ENCODE results near the gene ADAMTS7.
"Not testable (repeated sequence)": the region's sequence is repeated elsewhere in the genome, so short reads cannot be mapped to it uniquely, and the experiment has no call there.

ADAMTS7 gene

DNA sequence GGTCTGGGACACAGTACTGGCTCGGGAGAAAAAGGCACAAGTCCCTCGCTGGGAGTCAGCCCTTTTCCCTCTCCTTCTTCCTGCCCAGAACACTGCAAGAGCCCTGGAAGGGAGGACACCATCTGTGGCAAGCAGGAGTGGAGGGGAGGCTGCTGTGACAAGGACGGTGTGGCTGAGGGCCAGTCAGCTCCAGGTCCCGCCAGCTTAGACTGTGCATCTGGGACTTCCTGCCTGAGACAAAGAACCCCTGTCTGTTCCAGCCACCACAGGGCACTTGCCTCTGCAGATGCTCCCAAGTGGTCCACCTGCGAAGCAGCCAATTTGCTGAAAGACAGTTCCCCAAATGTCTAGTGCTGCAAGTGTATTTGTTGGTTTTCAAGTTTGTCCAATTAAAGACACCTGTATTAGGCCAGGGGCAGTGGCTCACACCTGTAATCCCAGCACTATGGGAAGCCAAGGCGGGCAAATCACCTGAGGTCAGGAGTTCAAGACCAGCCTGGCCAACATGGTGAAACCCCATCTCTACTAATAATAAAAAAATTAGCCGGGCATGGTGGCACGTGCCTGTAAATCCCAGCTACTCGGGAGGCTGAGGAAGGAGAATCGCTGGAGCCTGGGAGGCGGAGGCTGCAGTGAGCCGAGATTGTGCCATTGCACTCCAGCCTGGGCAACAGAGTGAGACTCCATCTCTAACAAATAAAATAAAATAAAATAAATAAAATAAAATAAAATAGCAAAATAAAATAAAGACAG lies 41.6 kb downstream of the ADAMTS7 start:
- in situ Hi-C loops (cut with HindIII; ENCODE audit: low pct_ligation_motif_present, low sequenced_read_pairs); H3K4me3 ChIP-seq (ENCODE audit: low read depth, low read length); H3K27me3 ChIP-seq (replicated peaks); DNase-seq; H3K36me3 ChIP-seq (replicated peaks); H3K27ac ChIP-seq: not testable (repeated sequence)

DNA sequence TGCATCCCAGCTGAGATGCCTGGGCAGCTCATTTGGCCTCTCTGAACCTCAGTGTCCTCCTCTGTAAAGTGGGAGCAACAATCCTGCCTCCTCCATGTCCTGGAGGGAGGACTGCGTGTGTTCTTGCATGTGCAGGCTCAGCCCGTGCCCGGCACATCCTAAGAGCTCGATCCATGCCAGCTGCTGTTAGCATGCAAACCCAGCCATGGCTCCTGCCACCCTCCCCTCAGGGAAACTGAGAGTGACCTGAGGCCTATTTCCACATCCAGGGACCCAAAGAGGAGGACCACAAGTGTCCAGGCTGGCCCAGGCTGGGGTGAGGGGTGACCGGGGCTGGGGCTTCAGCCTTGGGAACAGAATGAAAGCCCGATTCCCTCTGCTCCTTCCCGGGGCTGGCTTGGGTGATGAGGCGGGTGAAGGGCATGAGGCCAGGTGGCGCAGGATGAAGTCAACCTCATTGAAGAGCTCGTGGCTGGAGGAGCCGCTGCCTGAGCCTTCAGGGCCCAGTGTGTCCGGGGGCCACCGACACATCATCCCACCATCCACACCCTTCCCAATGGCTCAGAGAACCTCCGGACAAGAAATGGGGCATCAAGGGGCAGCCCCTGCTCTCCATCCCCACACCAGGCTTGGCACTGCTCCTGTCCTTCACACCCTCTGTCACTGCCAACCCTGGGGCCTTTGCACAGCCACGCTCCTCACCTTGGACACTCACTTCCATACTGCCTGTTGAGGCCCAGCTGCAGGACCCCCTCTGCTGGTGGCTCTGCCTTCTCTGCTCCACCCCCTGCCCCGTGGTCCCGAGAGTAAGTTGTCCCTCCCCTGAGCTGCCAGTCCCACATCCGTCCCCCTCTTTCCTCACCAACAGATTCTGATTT lies 42.5 kb downstream of the ADAMTS7 start:
- H3K27ac ChIP-seq, result no peak overlapping the region
- no peaks in the 10 kb centered on the region for H3K36me3 ChIP-seq (replicated peaks)
- DNase-seq, result no peak
- H3K4me3 ChIP-seq (ENCODE audit: low read depth, low read length), result no peak overlapping the region
- H3K27me3 ChIP-seq (replicated peaks), result no peaks in the 10 kb centered on the region
- TF ChIP-seq, protein P1, sequence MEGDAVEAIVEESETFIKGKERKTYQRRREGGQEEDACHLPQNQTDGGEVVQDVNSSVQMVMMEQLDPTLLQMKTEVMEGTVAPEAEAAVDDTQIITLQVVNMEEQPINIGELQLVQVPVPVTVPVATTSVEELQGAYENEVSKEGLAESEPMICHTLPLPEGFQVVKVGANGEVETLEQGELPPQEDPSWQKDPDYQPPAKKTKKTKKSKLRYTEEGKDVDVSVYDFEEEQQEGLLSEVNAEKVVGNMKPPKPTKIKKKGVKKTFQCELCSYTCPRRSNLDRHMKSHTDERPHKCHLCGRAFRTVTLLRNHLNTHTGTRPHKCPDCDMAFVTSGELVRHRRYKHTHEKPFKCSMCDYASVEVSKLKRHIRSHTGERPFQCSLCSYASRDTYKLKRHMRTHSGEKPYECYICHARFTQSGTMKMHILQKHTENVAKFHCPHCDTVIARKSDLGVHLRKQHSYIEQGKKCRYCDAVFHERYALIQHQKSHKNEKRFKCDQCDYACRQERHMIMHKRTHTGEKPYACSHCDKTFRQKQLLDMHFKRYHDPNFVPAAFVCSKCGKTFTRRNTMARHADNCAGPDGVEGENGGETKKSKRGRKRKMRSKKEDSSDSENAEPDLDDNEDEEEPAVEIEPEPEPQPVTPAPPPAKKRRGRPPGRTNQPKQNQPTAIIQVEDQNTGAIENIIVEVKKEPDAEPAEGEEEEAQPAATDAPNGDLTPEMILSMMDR (IDR thresholded peaks at IDR 0.05; ENCODE audit: low read depth, low read length, missing control alignments), result no peak
- in situ Hi-C loops (cut with HindIII; ENCODE audit: low pct_ligation_motif_present, low sequenced_read_pairs), result no loop called here

DNA sequence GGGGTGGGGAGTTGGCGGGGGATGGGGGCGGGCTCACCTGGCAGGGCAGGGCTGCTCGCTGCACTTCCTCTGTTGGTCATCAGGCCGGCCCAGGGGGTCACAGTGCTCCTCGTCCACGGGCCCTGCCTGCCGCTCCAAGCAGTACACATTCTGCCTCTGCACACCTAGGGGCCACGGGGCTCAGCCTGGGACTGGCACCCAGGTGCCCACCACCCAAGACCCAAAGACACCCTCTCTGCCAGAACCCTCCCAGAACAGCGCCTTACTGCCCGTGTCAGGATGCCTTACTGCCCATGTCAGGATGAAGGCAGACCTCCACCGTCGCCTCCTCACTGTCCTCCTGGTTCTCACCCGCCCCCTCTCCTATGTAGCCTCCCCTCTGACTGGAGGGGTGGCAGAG lies 43.2 kb downstream of the ADAMTS7 start:
- Histone ChIP-seq H3K4me3 (ENCODE audit: low read depth, low read length) (no peak overlapping the region), H3K27ac (no peak overlapping the region), H3K27me3 (replicated peaks) (no peaks in the 10 kb centered on the region), H3K36me3 (replicated peaks) (no peaks in the 10 kb centered on the region)
- TF ChIP-seq, protein P1 (IDR thresholded peaks at IDR 0.05; ENCODE audit: low read depth, low read length, missing control alignments), result no peak
- no peak for DNase-seq
- in situ Hi-C loops (cut with HindIII; ENCODE audit: low pct_ligation_motif_present, low sequenced_read_pairs), result no loop called here

DNA sequence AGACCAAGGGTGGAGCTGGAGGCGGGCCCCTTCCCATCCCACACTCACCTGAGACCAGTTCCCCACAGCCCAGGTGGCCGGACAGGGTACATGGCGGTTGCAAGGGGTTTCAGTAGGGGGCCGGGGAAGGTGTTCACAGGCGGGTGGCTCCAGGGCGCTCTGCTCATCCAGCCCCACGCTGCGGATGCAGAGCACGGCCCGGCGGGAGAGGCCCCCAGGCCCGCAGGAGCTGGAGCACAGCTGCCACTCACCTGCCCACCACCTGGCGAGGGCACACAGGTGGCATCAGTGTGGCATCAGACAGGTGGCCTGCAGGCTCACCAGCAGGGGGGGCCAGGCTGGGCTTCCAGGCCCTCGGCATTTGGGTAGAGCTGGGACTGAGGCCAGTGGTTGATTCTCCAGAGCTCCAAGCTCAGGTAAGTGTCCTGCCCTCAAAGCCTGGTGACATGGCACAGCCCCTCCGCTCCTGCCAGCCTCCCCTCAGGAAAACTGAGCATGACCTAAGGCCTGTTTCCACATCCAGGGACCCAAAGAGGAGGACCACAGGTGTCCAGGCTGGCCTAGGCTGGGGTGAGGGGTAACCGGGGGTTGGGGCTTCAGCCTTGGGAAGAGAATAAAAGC lies 43.8 kb downstream of the ADAMTS7 start:
- DNase-seq, result no peak
- TF ChIP-seq, protein P1 (IDR thresholded peaks at IDR 0.05; ENCODE audit: low read depth, low read length, missing control alignments), result no peak
- in situ Hi-C loops (cut with HindIII; ENCODE audit: low pct_ligation_motif_present, low sequenced_read_pairs), result no loop called here

DNA sequence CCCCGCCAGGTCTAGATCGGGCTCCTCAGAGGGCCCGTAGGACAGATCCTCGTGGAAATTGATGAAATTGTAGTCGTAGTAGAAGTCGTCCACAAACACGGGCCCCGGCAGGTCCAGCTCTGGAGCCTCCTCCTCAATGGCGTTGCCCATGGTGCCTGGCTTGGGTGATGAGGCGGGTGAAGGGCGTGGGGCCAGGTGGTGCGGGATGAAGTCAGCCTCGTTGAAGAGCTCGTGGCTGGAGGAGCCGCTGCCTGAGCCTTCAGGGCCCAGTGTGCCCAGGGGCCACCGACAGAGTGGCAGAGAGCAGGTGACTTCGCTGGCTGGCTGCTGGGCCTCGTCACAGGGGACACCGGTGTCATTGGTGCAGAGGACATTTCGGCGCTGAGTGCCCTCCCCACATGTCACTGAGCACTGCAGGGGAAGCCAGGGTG lies 44.6 kb downstream of the ADAMTS7 start:
- H3K36me3 ChIP-seq (replicated peaks); H3K27ac ChIP-seq; H3K27me3 ChIP-seq (replicated peaks); DNase-seq; H3K4me3 ChIP-seq (ENCODE audit: low read depth, low read length); in situ Hi-C loops (cut with HindIII; ENCODE audit: low pct_ligation_motif_present, low sequenced_read_pairs): not testable (repeated sequence)

More for the DNA sequence above, 43.8 kb downstream of the ADAMTS7 start:
- Histone ChIP-seq H3K27ac (no peak overlapping the region), H3K4me3 (ENCODE audit: low read depth, low read length) (no peak overlapping the region), H3K36me3 (replicated peaks) (no peaks in the 10 kb centered on the region), H3K27me3 (replicated peaks) (no peaks in the 10 kb centered on the region)

DNA sequence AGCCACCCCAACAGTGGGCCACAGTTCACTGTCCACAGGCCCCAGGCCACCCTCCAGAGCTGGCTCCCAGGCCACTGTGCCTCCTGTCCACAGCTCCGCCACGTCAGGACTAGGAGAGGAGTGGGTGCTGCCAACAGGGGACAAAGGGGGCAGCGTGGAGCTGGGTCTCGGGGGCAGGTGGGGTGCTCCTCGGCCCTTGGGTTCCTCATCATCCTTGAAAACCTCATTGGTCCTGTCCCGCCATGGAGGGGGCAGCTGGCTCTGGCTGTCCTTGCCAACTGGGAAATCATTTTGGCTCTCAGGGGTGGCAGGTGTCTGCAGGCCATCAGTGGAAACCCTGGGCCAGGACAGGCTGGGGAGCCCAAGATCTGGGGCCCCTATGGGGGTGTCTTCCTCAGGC lies 45.2 kb downstream of the ADAMTS7 start:
- Histone ChIP-seq H3K27me3 (replicated peaks) (no peaks in the 10 kb centered on the region), H3K36me3 (replicated peaks) (no peaks in the 10 kb centered on the region), H3K27ac (no peak overlapping the region), H3K4me3 (ENCODE audit: low read depth, low read length) (no peak overlapping the region)
- no peak for DNase-seq
- in situ Hi-C loops (cut with HindIII; ENCODE audit: low pct_ligation_motif_present, low sequenced_read_pairs), result no loop called here
- TF ChIP-seq, protein P1 (IDR thresholded peaks at IDR 0.05; ENCODE audit: low read depth, low read length, missing control alignments), result no peak

DNA sequence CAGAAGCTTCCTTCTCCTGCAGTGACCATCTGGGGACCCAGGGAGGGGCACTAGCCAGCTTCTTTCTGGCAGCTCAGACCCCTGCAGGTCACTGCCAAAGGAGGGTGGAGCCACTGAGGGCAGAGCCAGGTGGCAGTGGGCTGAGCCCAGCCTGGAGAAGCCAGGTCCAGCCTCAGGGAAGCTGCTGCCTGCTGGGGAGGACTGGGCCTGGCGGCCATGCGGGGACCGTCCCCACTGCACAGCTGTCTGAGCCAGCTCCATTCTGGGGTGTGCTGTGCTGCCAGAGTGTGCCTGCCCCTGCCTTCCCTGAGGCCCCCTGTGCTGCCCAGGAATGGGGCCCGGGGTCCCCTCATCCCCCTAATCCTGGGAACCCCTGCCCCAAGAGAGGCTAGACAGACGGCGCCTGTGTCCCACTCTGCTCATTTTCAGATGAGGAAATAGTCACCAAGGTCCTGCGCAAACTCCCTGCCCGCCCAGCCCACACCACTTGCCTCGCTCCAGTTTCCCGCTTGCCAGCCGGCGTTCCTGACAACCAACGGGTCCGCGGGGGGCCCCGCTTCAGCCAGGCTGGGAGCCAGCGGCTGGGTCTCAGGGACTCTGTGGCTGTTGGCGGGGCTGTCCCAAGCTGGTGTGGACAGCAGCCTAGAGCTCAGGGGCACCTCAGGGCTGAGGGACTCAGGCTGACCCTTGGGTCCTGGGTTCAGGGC lies 46.0 kb downstream of the ADAMTS7 start:
- H3K27me3 ChIP-seq (replicated peaks); H3K4me3 ChIP-seq (ENCODE audit: low read depth, low read length); H3K27ac ChIP-seq; H3K36me3 ChIP-seq (replicated peaks); DNase-seq; in situ Hi-C loops (cut with HindIII; ENCODE audit: low pct_ligation_motif_present, low sequenced_read_pairs): not testable (repeated sequence)

DNA sequence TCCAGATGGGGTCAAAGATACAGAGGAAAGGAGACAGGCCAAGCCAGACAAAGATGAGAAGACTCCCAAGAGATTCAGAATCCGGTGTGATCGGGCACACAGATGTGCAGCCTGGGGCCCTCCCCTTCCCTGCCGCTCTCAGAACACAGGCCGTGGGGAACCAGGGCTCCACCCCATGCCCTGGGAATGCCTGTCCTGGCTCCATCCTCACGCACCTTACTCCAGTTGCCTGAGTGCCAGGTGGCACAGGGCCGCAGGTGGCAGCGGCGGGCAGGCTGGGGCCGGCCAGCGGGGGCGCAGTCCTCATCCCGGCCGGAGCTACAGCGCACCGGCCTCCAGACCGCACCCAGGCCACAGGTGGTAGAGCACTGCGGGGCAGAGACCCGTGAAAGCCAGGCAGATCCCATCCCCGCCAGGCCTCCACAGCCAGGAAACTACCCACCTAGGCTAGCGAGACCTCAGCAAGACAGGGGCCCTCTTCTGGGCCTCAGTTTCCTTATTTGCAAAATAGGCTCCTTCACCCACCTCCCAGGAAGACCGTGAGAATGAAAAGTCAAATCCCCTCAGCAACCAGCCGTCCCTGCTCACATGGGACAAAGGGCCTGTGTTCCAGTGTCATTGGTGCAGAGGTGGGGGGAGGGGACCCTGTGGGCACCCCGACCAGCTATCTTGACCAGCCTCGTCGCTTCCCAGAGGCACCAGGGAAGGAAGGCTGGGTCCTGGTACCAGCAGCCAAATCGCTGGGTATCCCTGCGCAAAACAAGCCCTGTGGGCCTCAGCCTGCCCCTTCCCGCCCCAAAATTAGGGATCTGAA lies 46.7 kb downstream of the ADAMTS7 start:
- H3K4me3 ChIP-seq (ENCODE audit: low read depth, low read length); DNase-seq; H3K27me3 ChIP-seq (replicated peaks): not testable (repeated sequence)

More for the DNA sequence above, 46.7 kb downstream of the ADAMTS7 start:
- H3K36me3 ChIP-seq (replicated peaks); in situ Hi-C loops (cut with HindIII; ENCODE audit: low pct_ligation_motif_present, low sequenced_read_pairs); H3K27ac ChIP-seq: not testable (repeated sequence)
